ENCODE data around the gene STRA8.

STRA8 gene

DNA sequence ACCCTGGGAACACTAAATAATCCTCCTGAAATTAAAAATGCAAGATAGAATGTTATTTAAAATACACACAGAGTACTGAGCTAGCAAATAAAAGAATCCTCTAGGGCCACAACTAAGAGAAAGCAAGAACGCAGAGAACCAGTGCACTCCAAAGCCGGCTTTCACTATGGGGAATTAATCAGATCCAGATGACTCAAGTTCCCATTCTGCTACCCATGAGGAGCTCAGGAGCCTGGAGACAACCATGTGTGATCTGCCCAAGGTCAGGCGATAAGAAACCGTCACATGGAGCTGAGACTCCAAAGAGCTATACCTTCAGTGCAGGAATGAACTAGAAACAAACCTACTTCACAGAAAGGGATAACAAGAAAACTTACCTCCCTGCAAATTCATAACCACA lies 43.7 kb upstream of the STRA8 start:
- TF ChIP-seq, protein P1, sequence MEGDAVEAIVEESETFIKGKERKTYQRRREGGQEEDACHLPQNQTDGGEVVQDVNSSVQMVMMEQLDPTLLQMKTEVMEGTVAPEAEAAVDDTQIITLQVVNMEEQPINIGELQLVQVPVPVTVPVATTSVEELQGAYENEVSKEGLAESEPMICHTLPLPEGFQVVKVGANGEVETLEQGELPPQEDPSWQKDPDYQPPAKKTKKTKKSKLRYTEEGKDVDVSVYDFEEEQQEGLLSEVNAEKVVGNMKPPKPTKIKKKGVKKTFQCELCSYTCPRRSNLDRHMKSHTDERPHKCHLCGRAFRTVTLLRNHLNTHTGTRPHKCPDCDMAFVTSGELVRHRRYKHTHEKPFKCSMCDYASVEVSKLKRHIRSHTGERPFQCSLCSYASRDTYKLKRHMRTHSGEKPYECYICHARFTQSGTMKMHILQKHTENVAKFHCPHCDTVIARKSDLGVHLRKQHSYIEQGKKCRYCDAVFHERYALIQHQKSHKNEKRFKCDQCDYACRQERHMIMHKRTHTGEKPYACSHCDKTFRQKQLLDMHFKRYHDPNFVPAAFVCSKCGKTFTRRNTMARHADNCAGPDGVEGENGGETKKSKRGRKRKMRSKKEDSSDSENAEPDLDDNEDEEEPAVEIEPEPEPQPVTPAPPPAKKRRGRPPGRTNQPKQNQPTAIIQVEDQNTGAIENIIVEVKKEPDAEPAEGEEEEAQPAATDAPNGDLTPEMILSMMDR (IDR thresholded peaks at IDR 0.05; ENCODE audit: insufficient read depth, missing control alignments): no peak
- DNase-seq (ENCODE audit: insufficient read length, low spot score) (no peak), FAIRE-seq (no peak)

DNA sequence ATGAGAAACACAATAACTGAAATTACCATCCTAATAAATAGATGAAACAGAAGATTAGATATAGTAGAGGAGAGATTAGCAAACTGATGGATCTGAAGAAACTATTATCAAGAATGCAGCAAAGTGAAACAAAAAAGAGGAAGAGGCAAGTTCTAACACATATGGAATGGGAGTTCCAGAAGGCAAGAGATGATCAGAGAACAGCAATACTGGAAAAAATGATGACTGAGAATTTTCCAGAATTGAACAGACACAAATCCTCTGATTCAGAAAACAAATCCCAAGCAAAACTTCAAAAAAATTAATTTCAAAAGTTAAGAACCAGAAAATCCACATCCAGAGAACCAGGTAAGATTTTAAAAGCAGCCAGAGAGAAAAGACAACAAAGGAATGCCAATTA lies 42.9 kb upstream of the STRA8 start:
- TF ChIP-seq, protein P1 (IDR thresholded peaks at IDR 0.05; ENCODE audit: insufficient read depth, missing control alignments): no peak
- DNase-seq (ENCODE audit: insufficient read length, low spot score) (no peak), FAIRE-seq (no peak)

- DNase-seq (ENCODE audit: insufficient read length, low spot score): no peak
- TF ChIP-seq, protein P1 (IDR thresholded peaks at IDR 0.05; ENCODE audit: insufficient read depth, missing control alignments): no peak
- no peak for FAIRE-seq
These were observed 40.6 kb upstream of the STRA8 start for GRCh38 chr7:135192914-135193536.

DNA sequence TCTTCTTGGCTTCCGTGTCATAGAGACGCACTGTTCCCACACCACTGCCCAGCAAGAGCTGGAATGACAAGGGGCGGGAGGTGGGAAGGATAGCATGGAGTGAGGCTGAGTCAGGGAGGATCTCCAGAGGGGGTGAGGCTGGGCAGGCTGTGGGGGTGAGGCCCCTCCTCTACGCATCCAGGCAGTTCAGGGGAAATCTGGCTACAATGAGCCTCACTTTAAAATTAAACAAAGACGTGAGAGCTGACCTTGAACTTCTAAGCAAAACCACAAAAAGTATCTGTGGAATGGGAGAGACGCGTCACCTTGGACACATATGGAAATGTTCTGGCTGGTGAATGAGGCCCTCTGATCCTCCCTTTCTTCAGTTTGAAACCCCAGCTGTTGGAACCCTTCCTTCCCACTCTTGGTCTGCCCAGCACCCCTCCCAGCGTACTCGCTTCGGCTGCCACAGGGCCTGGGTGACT lies 40.0 kb upstream of the STRA8 start:
- DNase-seq (ENCODE audit: insufficient read length, low spot score): no peak
- FAIRE-seq: no peak
- TF ChIP-seq, protein P1 (IDR thresholded peaks at IDR 0.05; ENCODE audit: insufficient read depth, missing control alignments): no peak

GRCh38 chr7:135194494-135195095 lies 39.0 kb upstream of the STRA8 start:
- no peak for FAIRE-seq
- DNase-seq (ENCODE audit: insufficient read length, low spot score): no peak
- TF ChIP-seq, protein P1 (IDR thresholded peaks at IDR 0.05; ENCODE audit: insufficient read depth, missing control alignments): no peak

DNA sequence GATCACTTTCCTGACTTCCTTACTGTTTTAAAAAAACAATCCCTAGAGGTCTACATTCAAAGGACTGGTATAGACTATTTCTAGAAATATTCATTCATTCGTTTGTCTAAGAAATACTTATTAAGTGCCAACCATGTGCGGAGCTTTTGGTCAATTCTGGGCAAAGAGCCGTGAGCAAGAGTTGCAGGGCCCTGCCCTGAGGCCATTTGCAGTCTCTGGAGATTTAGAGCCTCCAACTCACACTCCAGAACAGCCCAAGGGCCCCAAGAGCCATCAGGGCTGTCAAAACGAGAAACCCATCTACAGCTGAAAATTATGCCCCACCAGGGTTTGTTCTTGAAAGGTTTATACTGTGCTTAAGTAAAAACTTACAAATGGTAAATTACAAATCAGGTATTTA lies 38.5 kb upstream of the STRA8 start:
- DNase-seq (ENCODE audit: insufficient read length, low spot score) (no peak), FAIRE-seq (no peak)
- TF ChIP-seq, protein P1 (IDR thresholded peaks at IDR 0.05; ENCODE audit: insufficient read depth, missing control alignments): no peak

DNA sequence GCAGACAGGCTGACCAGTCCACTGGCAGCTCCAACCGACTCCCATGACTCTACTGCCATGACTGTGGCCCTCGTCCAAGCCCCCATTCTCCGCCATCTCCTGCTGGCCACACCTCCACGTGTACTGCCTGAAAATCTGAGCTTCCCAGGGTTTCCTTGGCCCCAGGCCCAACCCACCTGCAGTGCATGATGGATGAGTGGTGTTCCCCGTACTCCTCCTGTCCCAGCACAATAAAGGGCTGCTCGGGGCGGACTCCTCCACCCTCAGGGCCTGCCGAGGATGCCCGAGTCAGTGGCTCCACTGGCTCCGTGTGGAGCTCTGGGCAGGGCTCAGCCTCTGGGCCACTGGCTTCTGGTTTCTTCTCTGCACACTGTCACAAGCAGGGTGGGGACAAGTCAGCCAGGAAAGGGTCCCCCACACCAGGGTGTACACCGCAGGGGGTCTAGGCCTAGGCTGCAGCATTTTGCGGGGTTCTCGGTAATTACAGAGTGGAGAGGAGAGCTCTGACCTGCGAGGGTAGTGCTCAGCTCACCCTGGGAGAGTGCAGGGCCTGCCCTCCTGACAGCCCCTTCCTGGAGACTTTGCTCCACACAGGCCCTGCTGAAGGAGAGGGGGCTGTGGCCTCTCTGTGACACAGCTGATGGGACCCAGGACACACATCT lies 37.5 kb upstream of the STRA8 start:
- TF ChIP-seq, protein P1 (IDR thresholded peaks at IDR 0.05; ENCODE audit: insufficient read depth, missing control alignments): no peak
- DNase-seq (ENCODE audit: insufficient read length, low spot score): no peak
- no peak for FAIRE-seq

Measured in D721Med (cell line).